PC-9 (cell line): Measurements from ENCODE around the gene NAA40.

Source experiments
- CTCF ChIP-seq: fragments of 200-600 bp; sonication (generic); conservative IDR thresholded peaks from 2 replicates; pipeline ENCODE4 v1.6.1; 2017; ENCODE audit warnings: mixed run types, antibody characterized with exemption, mild to moderate bottlenecking, moderate library complexity
- EZH2 ChIP-seq: fragments of 200-600 bp; sonication (generic); IDR thresholded peaks from 2 replicates; pipeline ENCODE4 v1.8.0; 2017; ENCODE audit warnings: antibody characterized with exemption, low read depth

DNA sequence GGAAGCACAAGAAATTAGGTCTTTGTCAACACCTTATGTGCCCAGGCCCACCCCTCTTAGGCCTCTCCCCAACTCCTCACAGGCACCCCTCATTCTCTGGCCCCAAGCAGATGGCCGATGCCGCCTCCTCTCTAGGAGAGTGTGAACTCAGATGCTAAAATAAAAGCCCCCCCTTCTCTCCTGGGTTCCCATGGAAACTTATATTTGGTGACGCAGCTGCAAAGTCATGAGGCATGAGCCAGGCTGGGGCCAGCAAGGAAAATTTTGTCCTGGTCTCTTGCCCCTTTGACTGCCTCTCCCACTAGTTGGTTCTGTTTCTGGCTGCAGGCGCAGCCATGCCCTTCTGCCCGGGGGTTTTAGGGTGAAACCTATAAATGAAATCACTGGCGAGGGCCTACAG, 33.6 kb upstream of the NAA40 start:
- TF ChIP-seq CTCF: no peak
- TF ChIP-seq EZH2: no peak
